Activated CD4-positive, alpha-beta T cell treated with anti-CD3 and anti-CD28 coated beads, Interleukin-2, amount 10 ng/mL, durations not matched to agents 24 days and 14 days (primary cell): ENCODE measurements around the gene CLDN3. TPM values are rescaled to one million over a fixed set of nuclear protein-coding genes. Genes with fewer than 3 reads are reported as not detected.
A peak's percentile ranks its signal among the peaks of the same experiment; 100 is the strongest.
"Not testable (repeated sequence)": the region's sequence is repeated elsewhere in the genome, so short reads cannot be mapped to it uniquely, and the experiment has no call there.

ENCODE experiments used
- DNase-seq: peaks from one replicate; pipeline ENCODE4 v3.0.0; 2022
- H3K27ac Mint-ChIP-seq: one replicate; pipeline ENCODE4 v1.8.0; 2022; ENCODE audit warnings: mild to moderate bottlenecking, mixed read lengths
- H3K27me3 Mint-ChIP-seq: one replicate; pipeline ENCODE4 v1.8.0; 2022; ENCODE audit warnings: mixed read lengths
- H3K36me3 Mint-ChIP-seq: one replicate; pipeline ENCODE4 v1.8.0; 2022; ENCODE audit warnings: low read depth, mild to moderate bottlenecking, mixed read lengths
- H3K4me1 Mint-ChIP-seq: one replicate; pipeline ENCODE4 v1.8.0; 2021; ENCODE audit warnings: mixed read lengths
- H3K4me3 Mint-ChIP-seq: one replicate; pipeline ENCODE4 v1.8.0; 2022; ENCODE audit warnings: mild to moderate bottlenecking, moderate library complexity, mixed read lengths
- H3K9me3 Mint-ChIP-seq: one replicate; pipeline ENCODE4 v1.8.0; 2021; ENCODE audit warnings: mixed read lengths
- intact Hi-C: fragments of 100-400 bp; cut with micrococcal nuclease; formaldehyde crosslinking; loops from one replicate; pipeline ENCODE4 v1.15.1; 2023
- total RNA-seq: library from RNA; stranded (reverse); gene quantifications from 2 replicates; pipeline ENCODE4 v1.2.3, GENCODE V29; 2022

Gene CLDN3
- not detected in 2 replicates for total RNA-seq

- DNase-seq = peak; percentile 59
- H3K27ac Mint-ChIP-seq = no peak within 1 kb of the TSS
- peaks cover 3% of the 10 kb centered on the region for H3K4me1 Mint-ChIP-seq
- H3K27me3 Mint-ChIP-seq = peaks cover 29% of the 10 kb centered on the region
- H3K36me3 Mint-ChIP-seq = no peaks in the 10 kb centered on the region
- H3K4me3 Mint-ChIP-seq = peak within 1 kb of the TSS; percentile 32
- intact Hi-C loops = no loop called here
- H3K9me3 Mint-ChIP-seq = no peaks in the 10 kb centered on the region
Observed at GRCh38 chr7:73770002-73770859, at the start of gene CLDN3. CLDN3 (minus strand) TSS chr7:73770270; CDS start chr7:73770049, 221 bp downstream.

- no peaks in the 10 kb centered on the region for H3K9me3 Mint-ChIP-seq
- DNase-seq = no peak
- H3K27me3 Mint-ChIP-seq = peaks cover 2% of the 10 kb centered on the region
- H3K27ac Mint-ChIP-seq = no peak overlapping the region
- no peaks in the 10 kb centered on the region for H3K4me1 Mint-ChIP-seq
- no peaks in the 10 kb centered on the region for H3K36me3 Mint-ChIP-seq
- H3K4me3 Mint-ChIP-seq = no peak overlapping the region
- intact Hi-C loops = no loop called here
Observed at GRCh38 chr7:73817121-73817520, 47.1 kb upstream of the CLDN3 start.

GRCh38 chr7:73815436-73815835, 45.4 kb upstream of the CLDN3 start:
- no peak for DNase-seq
- peaks cover 5% of the 10 kb centered on the region for H3K27me3 Mint-ChIP-seq
- intact Hi-C loops = no loop called here
- no peak overlapping the region for H3K4me3 Mint-ChIP-seq
- H3K9me3 Mint-ChIP-seq = no peaks in the 10 kb centered on the region
- no peak overlapping the region for H3K27ac Mint-ChIP-seq
- peaks cover 1% of the 10 kb centered on the region for H3K4me1 Mint-ChIP-seq
- H3K36me3 Mint-ChIP-seq = no peaks in the 10 kb centered on the region

- Mint-ChIP-seq H3K9me3 (no peaks in the 10 kb centered on the region), H3K27me3 (peaks cover 5% of the 10 kb centered on the region), H3K36me3 (no peaks in the 10 kb centered on the region), H3K4me3 (no peak overlapping the region), H3K27ac (no peak overlapping the region), H3K4me1 (peaks cover 1% of the 10 kb centered on the region)
- intact Hi-C loops = no loop called here
- DNase-seq = no peak
Observed at GRCh38 chr7:73812996-73813395, 42.9 kb upstream of the CLDN3 start.

- no peaks in the 10 kb centered on the region for H3K9me3 Mint-ChIP-seq
- no peaks in the 10 kb centered on the region for H3K36me3 Mint-ChIP-seq
- H3K4me1 Mint-ChIP-seq = peaks cover 1% of the 10 kb centered on the region
- DNase-seq = peak; percentile 86
- H3K27ac Mint-ChIP-seq = no peak overlapping the region
- peaks cover 5% of the 10 kb centered on the region for H3K27me3 Mint-ChIP-seq
- no peak overlapping the region for H3K4me3 Mint-ChIP-seq
- intact Hi-C loops = loop anchor here (1.0 to 2.0 kb wide), 3 partner anchors 37 to 44 kb away; no protein-coding TSS in a partner anchor
Observed at GRCh38 chr7:73811760-73812168, 41.7 kb upstream of the CLDN3 start.

GRCh38 chr7:73810998-73811360, 40.9 kb upstream of the CLDN3 start:
- no peak overlapping the region for H3K27ac Mint-ChIP-seq
- H3K27me3 Mint-ChIP-seq = peaks cover 5% of the 10 kb centered on the region
- peaks cover 1% of the 10 kb centered on the region for H3K4me1 Mint-ChIP-seq
- DNase-seq = no peak
- H3K4me3 Mint-ChIP-seq = no peak overlapping the region
- H3K36me3 Mint-ChIP-seq = no peaks in the 10 kb centered on the region
- intact Hi-C loops = loop anchor here (1.0 to 2.0 kb wide), 3 partner anchors 36 to 44 kb away; no protein-coding TSS in a partner anchor
- H3K9me3 Mint-ChIP-seq = no peaks in the 10 kb centered on the region

- H3K36me3 Mint-ChIP-seq = no peaks in the 10 kb centered on the region
- H3K27ac Mint-ChIP-seq = no peak overlapping the region
- peaks cover 11% of the 10 kb centered on the region for H3K27me3 Mint-ChIP-seq
- intact Hi-C loops = no loop called here
- H3K4me3 Mint-ChIP-seq = no peak overlapping the region
- no peak for DNase-seq
- H3K9me3 Mint-ChIP-seq = no peaks in the 10 kb centered on the region
- peaks cover 1% of the 10 kb centered on the region for H3K4me1 Mint-ChIP-seq
Observed at GRCh38 chr7:73809467-73809951, 39.4 kb upstream of the CLDN3 start.

GRCh38 chr7:73802459-73802858, 32.4 kb upstream of the CLDN3 start:
- no peaks in the 10 kb centered on the region for H3K9me3 Mint-ChIP-seq
- no peak overlapping the region for H3K27ac Mint-ChIP-seq
- no peaks in the 10 kb centered on the region for H3K4me1 Mint-ChIP-seq
- no peak overlapping the region for H3K4me3 Mint-ChIP-seq
- DNase-seq = no peak
- peaks cover 11% of the 10 kb centered on the region for H3K27me3 Mint-ChIP-seq
- intact Hi-C loops = no loop called here
- H3K36me3 Mint-ChIP-seq = no peaks in the 10 kb centered on the region

- H3K27me3 Mint-ChIP-seq = peaks cover 11% of the 10 kb centered on the region
- H3K27ac Mint-ChIP-seq = no peak overlapping the region
- DNase-seq = no peak
- H3K4me1 Mint-ChIP-seq = no peaks in the 10 kb centered on the region
- intact Hi-C loops = no loop called here
- no peaks in the 10 kb centered on the region for H3K9me3 Mint-ChIP-seq
- H3K36me3 Mint-ChIP-seq = no peaks in the 10 kb centered on the region
- no peak overlapping the region for H3K4me3 Mint-ChIP-seq
Observed at GRCh38 chr7:73801577-73801976, 31.5 kb upstream of the CLDN3 start.

GRCh38 chr7:73799282-73800141, 29.4 kb upstream of the CLDN3 start:
- Mint-ChIP-seq H3K27ac (no peak overlapping the region), H3K9me3 (no peaks in the 10 kb centered on the region), H3K4me1 (no peaks in the 10 kb centered on the region), H3K36me3 (no peaks in the 10 kb centered on the region), H3K4me3 (no peak overlapping the region), H3K27me3 (peaks cover 5% of the 10 kb centered on the region)
- intact Hi-C loops = no loop called here
- no peak for DNase-seq

GRCh38 chr7:73797176-73797575, 27.1 kb upstream of the CLDN3 start:
- H3K4me1 Mint-ChIP-seq, H3K27me3 Mint-ChIP-seq, H3K36me3 Mint-ChIP-seq, DNase-seq, H3K27ac Mint-ChIP-seq, H3K4me3 Mint-ChIP-seq, intact Hi-C loops, H3K9me3 Mint-ChIP-seq: not testable (repeated sequence)

- H3K9me3 Mint-ChIP-seq, DNase-seq, intact Hi-C loops, H3K27ac Mint-ChIP-seq, H3K27me3 Mint-ChIP-seq, H3K4me3 Mint-ChIP-seq, H3K36me3 Mint-ChIP-seq, H3K4me1 Mint-ChIP-seq: not testable (repeated sequence)
Observed at GRCh38 chr7:73796656-73797055, 26.6 kb upstream of the CLDN3 start.

- H3K36me3 Mint-ChIP-seq, DNase-seq, H3K9me3 Mint-ChIP-seq, H3K27ac Mint-ChIP-seq, H3K4me3 Mint-ChIP-seq, H3K4me1 Mint-ChIP-seq, H3K27me3 Mint-ChIP-seq, intact Hi-C loops: not testable (repeated sequence)
Observed at GRCh38 chr7:73795188-73795587, 25.1 kb upstream of the CLDN3 start.

- intact Hi-C loops, H3K36me3 Mint-ChIP-seq, H3K27ac Mint-ChIP-seq, H3K4me3 Mint-ChIP-seq, H3K4me1 Mint-ChIP-seq, H3K9me3 Mint-ChIP-seq, H3K27me3 Mint-ChIP-seq, DNase-seq: not testable (repeated sequence)
Observed at GRCh38 chr7:73791170-73791690, 21.2 kb upstream of the CLDN3 start.
